DND-41 (cell line): ENCODE results near the gene LINGO3.

ENCODE experiments used
- ATAC-seq: fragments of 200-7000 bp; cut with Tn5 transposase; 3 replicates; pipeline ENCODE4 v1.9.1; 2021; ENCODE audit warnings: low read depth; ENCODE audit not compliant: insufficient read depth
- DNase-seq: peaks from one replicate; pipeline ENCODE4 v3.0.0-alpha.2; 2020
- H2AFZ ChIP-seq: 2 replicates; pipeline ENCODE4 v1.6.0; 2012; ENCODE audit warnings: low read depth, low read length
- H3K27ac ChIP-seq: 2 replicates; pipeline ENCODE4 v1.5.1; 2012; ENCODE audit warnings: low read length, inconsistent platforms
- H3K27me3 ChIP-seq: fragments of 200-600 bp; sonication (generic); 2 replicates; pipeline ENCODE4 v1.6.0; 2012; ENCODE audit warnings: low read length, mild to moderate bottlenecking, inconsistent platforms; ENCODE audit not compliant: insufficient read depth, poor library complexity
- H3K36me3 ChIP-seq: 2 replicates; pipeline ENCODE4 v1.5.1; 2012; ENCODE audit warnings: low read length, inconsistent platforms; ENCODE audit not compliant: insufficient read depth
- H3K4me1 ChIP-seq: 2 replicates; pipeline ENCODE4 v1.5.1; 2012; ENCODE audit warnings: mild to moderate bottlenecking, low read length; ENCODE audit not compliant: insufficient read depth
- H3K4me2 ChIP-seq: 2 replicates; pipeline ENCODE4 v1.6.0; 2012; ENCODE audit warnings: mild to moderate bottlenecking, moderate library complexity, low read length, inconsistent platforms; ENCODE audit not compliant: insufficient read depth
- H3K4me3 ChIP-seq, 2 experiments: fragments of 200-600 bp in 1 of 2; shearing (Covaris generic) in 1 of 2; 2 replicates each; pipeline ENCODE4 v1.5.1; 2012 to 2016; ENCODE audit warnings: inconsistent platforms in 2 of 2, low read length in 2 of 2, mild to moderate bottlenecking in 2 of 2, low read depth in 1 of 2, moderate library complexity in 1 of 2
- H3K79me2 ChIP-seq: 2 replicates; pipeline ENCODE4 v1.6.0; 2012; ENCODE audit warnings: low read length, inconsistent platforms; ENCODE audit not compliant: insufficient read depth
- H3K9ac ChIP-seq: 2 replicates; pipeline ENCODE4 v1.6.0; 2012; ENCODE audit warnings: low read depth, mild to moderate bottlenecking, inconsistent platforms, low read length, moderate library complexity
- H3K9me3 ChIP-seq: 2 replicates; pipeline ENCODE4 v1.5.1; 2012; ENCODE audit warnings: low read length, moderate library complexity, mild to moderate bottlenecking, inconsistent platforms; ENCODE audit not compliant: insufficient read depth, severe bottlenecking
- H4K20me1 ChIP-seq: 2 replicates; pipeline ENCODE4 v1.6.0; 2012; ENCODE audit warnings: low read length; ENCODE audit not compliant: insufficient read depth
- EZH2 ChIP-seq: IDR thresholded peaks from 3 replicates; pipeline ENCODE4 v1.6.1; 2012; ENCODE audit warnings: borderline replicate concordance, low read depth, mild to moderate bottlenecking, moderate library complexity, low read length, inconsistent platforms; ENCODE audit not compliant: severe bottlenecking
- TF ChIP-seq, protein P1 (sequence below): IDR thresholded peaks from 2 replicates; pipeline ENCODE4 v1.5.1; 2012; ENCODE audit warnings: borderline replicate concordance, low read length, moderate library complexity, mild to moderate bottlenecking; ENCODE audit not compliant: poor library complexity, severe bottlenecking; ENCODE audit errors: extremely low read depth

Gene LINGO3

DNA sequence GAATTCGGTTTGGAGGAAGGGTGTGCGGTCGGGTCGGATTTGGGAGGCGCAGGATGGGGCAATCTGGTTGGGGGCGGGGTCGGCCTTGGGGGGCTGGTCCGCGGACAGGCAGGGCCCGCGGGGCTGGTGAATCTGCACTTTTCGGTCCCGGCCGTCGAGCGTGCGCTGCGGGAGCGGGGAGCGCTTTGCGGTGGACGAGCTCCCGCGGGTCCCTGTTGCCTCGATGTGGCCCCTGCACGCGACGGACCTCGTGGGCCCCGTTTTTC is 37.9 kb downstream of the LINGO3 start:
- Histone ChIP-seq H3K36me3 (peaks cover 47% of the 10 kb centered on the region), H3K27ac (peak overlapping the region; percentile 99), H3K4me2 (peak overlapping the region; percentile 84), H4K20me1 (peaks cover 52% of the 10 kb centered on the region), H3K79me2 (peaks cover 66% of the 10 kb centered on the region), H3K9ac (peak overlapping the region; percentile 100), H2AFZ (no peak overlapping the region), H3K4me1 (peaks cover 44% of the 10 kb centered on the region), H3K9me3 (no peaks in the 10 kb centered on the region), H3K27me3 (no peaks in the 10 kb centered on the region), H3K4me3 (peak overlapping the region; percentile 100)
- TF ChIP-seq, protein P1, sequence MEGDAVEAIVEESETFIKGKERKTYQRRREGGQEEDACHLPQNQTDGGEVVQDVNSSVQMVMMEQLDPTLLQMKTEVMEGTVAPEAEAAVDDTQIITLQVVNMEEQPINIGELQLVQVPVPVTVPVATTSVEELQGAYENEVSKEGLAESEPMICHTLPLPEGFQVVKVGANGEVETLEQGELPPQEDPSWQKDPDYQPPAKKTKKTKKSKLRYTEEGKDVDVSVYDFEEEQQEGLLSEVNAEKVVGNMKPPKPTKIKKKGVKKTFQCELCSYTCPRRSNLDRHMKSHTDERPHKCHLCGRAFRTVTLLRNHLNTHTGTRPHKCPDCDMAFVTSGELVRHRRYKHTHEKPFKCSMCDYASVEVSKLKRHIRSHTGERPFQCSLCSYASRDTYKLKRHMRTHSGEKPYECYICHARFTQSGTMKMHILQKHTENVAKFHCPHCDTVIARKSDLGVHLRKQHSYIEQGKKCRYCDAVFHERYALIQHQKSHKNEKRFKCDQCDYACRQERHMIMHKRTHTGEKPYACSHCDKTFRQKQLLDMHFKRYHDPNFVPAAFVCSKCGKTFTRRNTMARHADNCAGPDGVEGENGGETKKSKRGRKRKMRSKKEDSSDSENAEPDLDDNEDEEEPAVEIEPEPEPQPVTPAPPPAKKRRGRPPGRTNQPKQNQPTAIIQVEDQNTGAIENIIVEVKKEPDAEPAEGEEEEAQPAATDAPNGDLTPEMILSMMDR, result no peak
- TF ChIP-seq EZH2, result no peak
- no peak for ATAC-seq
- DNase-seq, result peak; percentile 56

DNA sequence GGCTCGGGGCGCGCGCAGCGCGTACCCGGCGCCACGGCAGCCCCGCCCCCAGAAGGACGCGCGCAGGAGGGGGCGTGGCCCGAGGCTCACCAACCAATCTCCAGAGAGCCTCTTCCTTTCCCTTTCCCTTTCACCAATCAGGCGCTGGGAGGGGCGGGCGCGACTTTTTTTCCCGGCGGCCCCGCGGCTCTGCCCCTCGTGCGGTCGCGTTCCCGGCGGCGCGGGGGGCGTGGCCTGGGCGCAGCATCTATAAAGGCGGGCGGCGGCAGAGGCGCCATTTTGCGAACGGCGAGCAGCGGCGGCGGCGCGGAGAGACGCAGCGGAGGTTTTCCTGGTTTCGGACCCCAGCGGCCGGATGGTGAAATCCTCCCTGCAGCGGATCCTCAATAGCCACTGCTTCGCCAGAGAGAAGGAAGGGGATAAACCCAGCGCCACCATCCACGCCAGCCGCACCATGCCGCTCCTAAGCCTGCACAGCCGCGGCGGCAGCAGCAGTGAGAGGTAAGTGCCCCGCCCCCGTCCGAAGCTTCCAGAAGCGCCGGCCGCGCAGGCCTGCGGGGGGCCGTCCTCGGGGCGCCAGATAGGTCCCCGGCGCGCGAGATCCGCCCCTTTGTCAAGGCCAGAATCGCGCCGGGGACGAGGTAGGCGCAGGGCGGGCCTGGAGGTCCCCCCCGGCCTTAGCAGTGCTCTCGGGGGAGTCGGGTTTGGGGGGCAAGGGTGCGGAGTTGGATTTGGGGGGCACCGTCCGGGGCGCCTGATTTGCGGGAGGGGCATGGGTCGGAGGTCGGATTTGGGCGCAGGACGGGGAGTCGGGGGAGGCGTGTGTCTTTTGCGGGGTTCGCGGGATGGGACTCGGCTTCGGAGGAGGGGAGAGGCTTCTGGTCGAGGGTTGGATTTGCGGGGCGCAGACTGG is 38.5 kb downstream of the LINGO3 start:
- Histone ChIP-seq H3K4me3 (peak overlapping the region; percentile 100), H3K4me2 (peak overlapping the region; percentile 84), H3K9me3 (no peaks in the 10 kb centered on the region), H2AFZ (peak overlapping the region; percentile 83; the same call in 1 of the 2 replicates), H3K9ac (peak overlapping the region; percentile 100), H3K79me2 (peaks cover 62% of the 10 kb centered on the region), H4K20me1 (peaks cover 49% of the 10 kb centered on the region), H3K36me3 (peaks cover 44% of the 10 kb centered on the region), H3K27ac (peak overlapping the region; percentile 99), H3K27me3 (no peaks in the 10 kb centered on the region), H3K4me1 (peaks cover 44% of the 10 kb centered on the region)
- ATAC-seq (peak; percentile 70), DNase-seq (peak; percentile 99)
- no peak for TF ChIP-seq EZH2
- TF ChIP-seq, protein P1, result no peak

DNA sequence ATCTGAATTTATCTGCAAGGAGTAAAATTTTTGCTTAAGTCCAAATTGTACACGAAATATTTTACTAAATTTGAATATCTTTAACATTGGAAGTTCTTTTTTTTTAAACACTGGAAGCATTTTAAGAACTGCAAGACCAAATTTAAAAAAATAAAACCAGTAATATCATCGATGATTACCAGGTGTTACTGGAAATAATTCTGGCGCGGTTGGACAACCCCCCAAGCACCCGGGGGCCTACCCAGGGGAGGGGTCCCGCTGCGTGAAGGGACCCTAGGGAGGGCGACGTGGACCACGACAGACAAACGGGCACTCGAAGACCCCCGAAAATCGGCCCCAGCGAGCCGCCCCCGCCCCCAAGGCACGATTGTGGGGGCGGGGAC is 39.1 kb downstream of the LINGO3 start:
- Histone ChIP-seq H3K27me3 (no peaks in the 10 kb centered on the region), H3K4me2 (peak overlapping the region; percentile 72), H3K4me3 (peak overlapping the region; percentile 82), H2AFZ (peak overlapping the region; percentile 83), H3K4me1 (peaks cover 38% of the 10 kb centered on the region), H3K79me2 (peaks cover 55% of the 10 kb centered on the region), H3K9ac (peak overlapping the region; percentile 100), H3K9me3 (no peaks in the 10 kb centered on the region), H4K20me1 (peaks cover 42% of the 10 kb centered on the region), H3K36me3 (peaks cover 37% of the 10 kb centered on the region), H3K27ac (peak overlapping the region; percentile 89)
- ATAC-seq (no peak), DNase-seq (no peak)
- TF ChIP-seq EZH2, result no peak
- TF ChIP-seq, protein P1, result no peak
